Left ventricle myocardium superior (tissue), 1 donor: ENCODE results near the gene DUSP19. TPM values are rescaled to one million over a fixed set of nuclear protein-coding genes. Genes with fewer than 3 reads are reported as not detected.

Experiments
- ATAC-seq: fragments of 200-7000 bp; cut with Tn5 transposase; one replicate; pipeline ENCODE4 v1.9.1; 2020; ENCODE audit warnings: mild to moderate bottlenecking, moderate library complexity
- DNase-seq: peaks from one replicate; pipeline ENCODE4 v3.0.0-alpha.2; 2020
- intact Hi-C: fragments of 100-400 bp; cut with micrococcal nuclease; formaldehyde crosslinking; loops from one replicate; pipeline ENCODE4 v1.11.0; 2022
- total RNA-seq: library from RNA; stranded (reverse); fragmentation: NEBNext Ultra II Directional; extraction: Animal tissue kit (Norgen Biotek cat#: 25700); gene quantifications from one replicate; pipeline ENCODE4 v1.2.1, GENCODE V29; 2021
- donor health status: DM: no; HTN: yes; CAD: no; lungs with severe emphysema.

The DUSP19 gene
- total RNA-seq, 1 donor from 2014 or later, result 12.1 TPM

DNA sequence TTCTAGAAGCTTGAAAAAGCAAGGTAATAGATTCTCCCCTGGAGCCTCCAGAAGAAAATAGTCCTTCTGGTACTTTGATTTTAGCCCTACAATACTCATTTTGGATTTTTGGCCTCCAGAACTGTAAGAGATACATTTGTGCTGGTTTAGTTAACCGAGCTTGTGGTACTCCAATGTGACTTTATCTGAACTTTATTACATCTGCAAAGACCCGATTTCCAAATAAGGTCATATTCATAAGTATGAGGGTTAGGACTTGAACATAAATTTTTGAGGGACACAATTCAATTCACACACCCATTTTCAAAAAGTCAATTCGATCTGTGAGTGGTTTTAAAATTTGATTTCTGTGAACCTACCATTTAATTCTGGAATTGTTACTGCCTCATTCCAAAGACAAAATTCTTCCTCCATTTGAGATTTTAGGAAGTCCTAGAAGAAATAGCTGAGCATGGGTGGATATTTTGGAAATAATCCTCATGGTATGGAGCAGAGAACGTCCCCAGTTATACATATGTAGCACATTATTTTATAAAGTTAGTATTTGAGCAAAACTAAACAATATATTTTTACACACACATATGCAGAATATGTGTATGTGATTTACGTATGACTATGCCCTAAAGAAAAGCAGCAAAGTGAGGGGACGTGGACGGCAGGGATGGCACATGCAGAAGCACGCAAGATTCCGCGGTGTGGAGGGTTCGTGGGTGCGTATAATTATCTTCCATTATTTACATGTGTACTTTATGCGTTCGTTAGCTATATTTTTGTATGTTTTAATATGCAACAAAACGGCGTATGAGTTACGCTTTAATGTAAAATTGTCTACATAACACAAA lies 44.8 kb downstream of the DUSP19 start:
- intact Hi-C loops, result no loop called here
- peak; percentile 26 for ATAC-seq
- DNase-seq, result no peak

DNA sequence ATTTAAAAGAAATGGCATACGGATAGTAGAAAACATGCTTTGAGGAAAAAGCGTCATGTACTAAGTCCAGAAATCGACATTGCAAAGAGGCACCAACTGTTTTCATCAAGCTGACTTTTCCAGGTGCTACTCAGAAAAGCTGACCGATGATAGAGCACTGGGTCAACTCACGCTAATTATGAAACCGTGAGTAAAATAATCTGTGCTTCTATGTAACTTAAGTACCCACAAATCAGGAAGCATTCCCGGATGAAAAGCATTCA lies 45.3 kb downstream of the DUSP19 start:
- intact Hi-C loops, result no loop called here
- ATAC-seq (peak; percentile 62), DNase-seq (no peak)

GRCh38 chr2:183124222-183124956 lies 45.8 kb downstream of the DUSP19 start, which contains the start of gene NUP35:
Gene NUP35, plus strand, starts transcription at chr2:183124443. Its CDS starts 15 bp downstream, at chr2:183124458.
- intact Hi-C loops, result no loop called here
- DNase-seq, result peak; percentile 84

DNA sequence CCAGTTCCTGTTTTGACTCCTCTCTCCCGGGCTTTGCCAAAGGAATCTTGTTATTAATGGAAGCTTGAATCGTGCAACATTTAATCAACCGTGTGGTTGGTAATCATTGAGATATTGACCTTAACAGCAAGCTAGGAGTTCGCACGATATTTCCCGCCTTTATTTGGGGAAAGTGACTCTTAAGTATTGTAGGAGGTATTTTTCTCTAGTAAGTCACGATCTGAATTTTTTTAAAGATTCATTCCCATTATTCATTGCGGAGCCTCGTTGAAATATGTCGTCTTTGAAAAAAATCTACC lies 46.4 kb downstream of the DUSP19 start:
- ATAC-seq (no peak), DNase-seq (no peak)
- intact Hi-C loops, result no loop called here

More at GRCh38 chr2:183124222-183124956, 45.8 kb downstream of the DUSP19 start, which contains the start of gene NUP35:
- ATAC-seq, result peak; percentile 100

DNA sequence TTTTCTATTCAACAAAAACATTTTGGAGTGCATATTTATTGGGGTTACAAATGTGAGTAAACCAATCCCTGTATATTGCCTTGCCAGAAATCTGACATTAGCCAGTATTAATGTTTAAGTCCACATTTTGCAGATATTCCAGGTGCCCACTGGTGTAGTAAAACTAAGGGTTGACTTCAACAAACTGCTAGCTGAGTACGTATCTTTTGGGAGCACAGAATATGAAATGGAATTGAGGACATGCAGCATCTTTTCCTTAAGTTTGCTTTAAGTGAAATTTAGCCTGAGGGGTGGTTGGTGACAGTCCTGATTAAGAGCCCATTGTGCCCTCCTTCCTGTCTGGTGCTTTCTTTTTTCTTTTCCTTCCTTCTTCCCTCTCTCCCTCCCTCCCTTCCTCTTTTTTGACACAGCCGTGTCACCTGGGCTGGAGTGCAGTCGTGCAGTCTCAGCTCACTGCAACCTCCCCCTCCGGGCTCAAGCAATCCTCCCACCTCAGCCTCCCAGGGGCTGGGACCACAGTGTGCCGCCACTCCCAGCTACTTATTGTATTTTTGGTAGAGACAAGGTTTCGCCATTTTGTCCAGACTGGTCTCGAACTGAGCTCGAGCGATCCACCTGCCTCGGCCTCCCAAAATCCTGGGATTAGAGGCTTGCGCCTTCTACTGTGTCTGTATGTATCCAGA lies 47.3 kb downstream of the DUSP19 start:
- intact Hi-C loops, result no loop called here
- DNase-seq, result no peak

DNA sequence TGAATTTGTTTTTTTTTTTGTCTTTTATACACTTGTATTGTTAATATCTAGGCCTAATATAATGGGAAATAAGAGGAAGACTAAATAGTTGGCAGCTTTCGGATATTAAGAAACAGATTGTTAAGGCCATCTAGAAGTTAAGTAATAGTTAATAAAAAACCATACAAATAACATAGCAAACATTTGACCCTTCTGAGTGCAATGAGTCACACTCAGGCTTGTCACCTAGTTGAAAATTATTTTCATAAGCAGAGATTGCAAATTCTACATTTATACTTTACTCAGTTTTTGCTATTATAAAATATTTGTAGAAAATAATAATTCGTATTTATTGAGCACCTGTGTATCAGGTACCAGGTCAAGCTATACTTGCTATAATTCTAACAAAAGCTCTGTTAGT lies 48.1 kb downstream of the DUSP19 start:
- ATAC-seq, result no peak
- intact Hi-C loops, result no loop called here
- DNase-seq, result no peak

More for the DNA sequence above, 47.3 kb downstream of the DUSP19 start:
- ATAC-seq, result no peak

GRCh38 chr2:183134016-183134415 lies 55.5 kb downstream of the DUSP19 start:
- ATAC-seq (no peak), DNase-seq (no peak)
- intact Hi-C loops, result no loop called here

- intact Hi-C loops, result no loop called here
- ATAC-seq, result no peak
- DNase-seq, result no peak
These were observed 70.4 kb downstream of the DUSP19 start for GRCh38 chr2:183148955-183149354.

GRCh38 chr2:183149489-183149888 lies 70.9 kb downstream of the DUSP19 start:
- no peak for DNase-seq
- peak; percentile 70 for ATAC-seq
- intact Hi-C loops, result no loop called here

Other genes starting within 250 kb of the DUSP19 start
- 1.1 TPM for gene FRZB, start 212.1 kb upstream of the DUSP19 start, total RNA-seq
- gene NCKAP1, start 40.3 kb upstream of the DUSP19 start, total RNA-seq, result 141 TPM
- gene NUP35, start 45.7 kb downstream of the DUSP19 start, total RNA-seq, result 7.6 TPM